ENCODE measurements around the gene TMEM18. TPM values are rescaled to one million over a fixed set of nuclear protein-coding genes. Genes with fewer than 3 reads are reported as not detected.

The TMEM18 gene
- total RNA-seq, 2 experiments from 2014 or later, result 25.6 to 26.3 TPM

GRCh38 chr2:633371-633770, 43.8 kb downstream of the TMEM18 start:
- no peak for DNase-seq
- Histone ChIP-seq H3K36me3 (ENCODE audit: insufficient read depth, low read length) (no peaks in the 10 kb centered on the region), H3K27me3 (ENCODE audit: control insufficient read depth in 1 of 2, insufficient read depth in 2 of 2, low read length in 2 of 2) (no peaks in the 10 kb centered on the region), H3K4me3 (ENCODE audit: low read length) (no peak overlapping the region), H3K4me1 (ENCODE audit: insufficient read depth, low read length) (peaks cover 11% of the 10 kb centered on the region), H3K27ac (ENCODE audit: low read depth in 1 of 2, low read length in 2 of 2) (no peak overlapping the region), H3K9me3 (ENCODE audit: control insufficient read depth in 1 of 2, insufficient read depth in 1 of 2, low read length in 2 of 2) (no peaks in the 10 kb centered on the region)
- no peaks in the 10 kb centered on the region for H3K36me3 Mint-ChIP-seq (ENCODE audit: low read depth)
- CTCF ChIA-PET, result no interaction called here
- peaks cover 4% of the 10 kb centered on the region for H3K27me3 Mint-ChIP-seq
- no peak overlapping the region for H3K27ac Mint-ChIP-seq
- no peak for TF ChIP-seq CTCF (IDR thresholded peaks at IDR 0.05)
- ATAC-seq (ENCODE audit: poor library complexity), result no peak
- peaks cover 6% of the 10 kb centered on the region for H3K4me1 Mint-ChIP-seq (ENCODE audit: low read depth)
- POLR2A ChIA-PET, result no interaction called here
- H3K4me3 Mint-ChIP-seq, result no peak overlapping the region
- no peaks in the 10 kb centered on the region for H3K9me3 Mint-ChIP-seq
- intact Hi-C loops (cut with DNase I, micrococcal nuclease), result no loop called here

- TF ChIP-seq CTCF (IDR thresholded peaks at IDR 0.05), result no peak
- no peak overlapping the region for H3K27ac Mint-ChIP-seq
- H3K4me1 Mint-ChIP-seq (ENCODE audit: low read depth), result peaks cover 6% of the 10 kb centered on the region
- Histone ChIP-seq H3K36me3 (ENCODE audit: insufficient read depth, low read length) (no peaks in the 10 kb centered on the region), H3K9me3 (ENCODE audit: control insufficient read depth in 1 of 2, insufficient read depth in 1 of 2, low read length in 2 of 2) (no peaks in the 10 kb centered on the region), H3K27me3 (ENCODE audit: control insufficient read depth in 1 of 2, insufficient read depth in 2 of 2, low read length in 2 of 2) (no peaks in the 10 kb centered on the region), H3K27ac (ENCODE audit: low read depth in 1 of 2, low read length in 2 of 2) (no peak overlapping the region), H3K4me1 (ENCODE audit: insufficient read depth, low read length) (peaks cover 11% of the 10 kb centered on the region), H3K4me3 (ENCODE audit: low read length) (no peak overlapping the region)
- H3K27me3 Mint-ChIP-seq, result peaks cover 4% of the 10 kb centered on the region
- no peak for ATAC-seq (ENCODE audit: poor library complexity)
- CTCF ChIA-PET, result no interaction called here
- intact Hi-C loops (cut with DNase I, micrococcal nuclease), result no loop called here
- no peak overlapping the region for H3K4me3 Mint-ChIP-seq
- H3K36me3 Mint-ChIP-seq (ENCODE audit: low read depth), result no peaks in the 10 kb centered on the region
- POLR2A ChIA-PET, result no interaction called here
- H3K9me3 Mint-ChIP-seq, result no peaks in the 10 kb centered on the region
- DNase-seq, result no peak
These were observed 44.7 kb downstream of the TMEM18 start for GRCh38 chr2:632471-632870.

GRCh38 chr2:631741-632140, 45.5 kb downstream of the TMEM18 start:
- H3K36me3 ChIP-seq (ENCODE audit: insufficient read depth, low read length), result no peaks in the 10 kb centered on the region
- intact Hi-C loops (cut with DNase I, micrococcal nuclease), result no loop called here
- ATAC-seq (ENCODE audit: poor library complexity) (no peak), DNase-seq (no peak)
- no peak overlapping the region for H3K4me3 ChIP-seq (ENCODE audit: low read length)
- Mint-ChIP-seq H3K27me3 (no peaks in the 10 kb centered on the region), H3K36me3 (ENCODE audit: low read depth) (no peaks in the 10 kb centered on the region), H3K4me1 (ENCODE audit: low read depth) (peaks cover under 1% of the 10 kb centered on the region), H3K4me3 (no peak overlapping the region), H3K9me3 (no peaks in the 10 kb centered on the region), H3K27ac (no peak overlapping the region)
- no peak for TF ChIP-seq CTCF (IDR thresholded peaks at IDR 0.05)
- no peaks in the 10 kb centered on the region for H3K9me3 ChIP-seq (ENCODE audit: control insufficient read depth in 1 of 2, insufficient read depth in 1 of 2, low read length in 2 of 2)
- ChIA-PET CTCF (no interaction called here), POLR2A (no interaction called here)
- no peaks in the 10 kb centered on the region for H3K27me3 ChIP-seq (ENCODE audit: control insufficient read depth in 1 of 2, insufficient read depth in 2 of 2, low read length in 2 of 2)
- no peak overlapping the region for H3K27ac ChIP-seq (ENCODE audit: low read depth in 1 of 2, low read length in 2 of 2)
- H3K4me1 ChIP-seq (ENCODE audit: insufficient read depth, low read length), result peaks cover 5% of the 10 kb centered on the region
